HG02943 (cell line): ENCODE results near the gene DIS3L.
"Not testable (repeated sequence)": the region's sequence is repeated elsewhere in the genome, so short reads cannot be mapped to it uniquely, and the experiment has no call there.

ENCODE experiments used
- ATAC-seq: cut with Tn5 transposase; IDR thresholded peaks from one replicate; pipeline ENCODE4 v1.9.1; 2021; ENCODE audit warnings: mild to moderate bottlenecking, low read depth, moderate library complexity; ENCODE audit not compliant: unreplicated experiment

Gene DIS3L

GRCh38 chr15:66276546-66276945 lies 16.8 kb upstream of the DIS3L start:
- no peak for ATAC-seq

DNA sequence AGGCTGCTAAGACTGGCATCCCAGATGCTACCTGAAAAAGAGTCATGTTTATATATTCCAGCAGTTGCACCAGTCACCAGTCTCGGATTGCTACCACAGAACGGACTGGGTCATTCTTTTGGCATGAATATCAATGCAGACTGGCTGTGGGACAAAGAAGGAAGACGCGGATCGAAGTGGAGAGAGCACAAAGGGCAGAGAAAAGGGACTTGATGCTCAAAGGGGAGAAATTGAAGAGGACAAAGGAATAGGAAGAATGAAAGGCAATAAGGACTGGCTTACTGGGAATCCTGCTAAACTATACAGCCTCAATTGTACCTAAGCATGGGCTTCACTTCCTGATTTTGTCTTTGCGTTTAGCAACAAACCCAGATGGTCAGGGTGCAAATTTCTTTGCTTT lies 15.3 kb upstream of the DIS3L start:
- no peak for ATAC-seq

DNA sequence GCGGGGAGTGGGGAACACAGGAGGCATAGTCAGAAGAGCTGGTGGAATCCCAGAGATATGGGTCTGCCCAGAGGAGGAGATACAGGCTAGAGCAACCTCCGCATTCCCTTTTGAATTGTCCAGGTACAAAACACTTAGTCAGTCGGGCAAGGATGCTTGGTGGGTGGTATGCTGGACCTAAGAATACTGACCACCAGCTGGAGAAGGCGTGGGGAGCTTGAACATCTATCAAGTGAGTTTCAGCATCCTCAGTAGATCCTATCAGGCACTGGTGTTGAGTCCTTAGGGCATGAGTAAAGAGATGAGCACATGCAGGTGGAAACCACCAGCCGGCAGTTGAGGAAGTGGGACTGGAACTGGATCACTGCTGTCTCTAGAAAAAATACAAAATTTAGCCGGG lies 14.7 kb upstream of the DIS3L start:
- no peak for ATAC-seq

GRCh38 chr15:66284271-66284670 lies 9.1 kb upstream of the DIS3L start:
- no peak for ATAC-seq

- no peak for ATAC-seq
These were observed 7.7 kb upstream of the DIS3L start for GRCh38 chr15:66285533-66286280.

- no peak for ATAC-seq
These were observed 5.8 kb upstream of the DIS3L start for GRCh38 chr15:66287461-66288057.

- ATAC-seq = no peak
These were observed 5.3 kb upstream of the DIS3L start for GRCh38 chr15:66288093-66288492.

GRCh38 chr15:66288551-66289185 lies 4.7 kb upstream of the DIS3L start:
- no peak for ATAC-seq

GRCh38 chr15:66290007-66290406 lies 3.4 kb upstream of the DIS3L start:
- ATAC-seq = no peak

DNA sequence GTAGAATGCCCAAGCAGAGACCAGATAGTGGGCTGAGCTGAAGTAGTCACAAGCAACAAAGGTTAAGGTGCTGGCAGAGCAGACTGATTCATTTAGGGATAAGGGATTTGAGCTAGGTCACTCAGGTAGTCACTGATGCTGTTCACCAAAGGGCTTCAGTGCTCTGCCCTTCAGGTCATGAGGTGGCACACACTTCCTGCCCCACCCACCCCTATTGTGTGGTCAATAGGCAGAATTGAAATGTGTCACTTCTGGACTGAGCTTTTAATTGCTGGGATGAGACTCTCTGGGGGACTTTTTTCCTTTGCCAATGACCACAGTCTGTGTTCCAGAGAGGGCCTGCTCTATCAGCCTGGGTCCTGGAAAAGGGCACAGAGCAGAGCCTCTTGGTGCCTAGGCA lies 2.9 kb upstream of the DIS3L start:
- no peak for ATAC-seq

GRCh38 chr15:66291816-66292570 lies 1.4 kb upstream of the DIS3L start:
- no peak for ATAC-seq

DNA sequence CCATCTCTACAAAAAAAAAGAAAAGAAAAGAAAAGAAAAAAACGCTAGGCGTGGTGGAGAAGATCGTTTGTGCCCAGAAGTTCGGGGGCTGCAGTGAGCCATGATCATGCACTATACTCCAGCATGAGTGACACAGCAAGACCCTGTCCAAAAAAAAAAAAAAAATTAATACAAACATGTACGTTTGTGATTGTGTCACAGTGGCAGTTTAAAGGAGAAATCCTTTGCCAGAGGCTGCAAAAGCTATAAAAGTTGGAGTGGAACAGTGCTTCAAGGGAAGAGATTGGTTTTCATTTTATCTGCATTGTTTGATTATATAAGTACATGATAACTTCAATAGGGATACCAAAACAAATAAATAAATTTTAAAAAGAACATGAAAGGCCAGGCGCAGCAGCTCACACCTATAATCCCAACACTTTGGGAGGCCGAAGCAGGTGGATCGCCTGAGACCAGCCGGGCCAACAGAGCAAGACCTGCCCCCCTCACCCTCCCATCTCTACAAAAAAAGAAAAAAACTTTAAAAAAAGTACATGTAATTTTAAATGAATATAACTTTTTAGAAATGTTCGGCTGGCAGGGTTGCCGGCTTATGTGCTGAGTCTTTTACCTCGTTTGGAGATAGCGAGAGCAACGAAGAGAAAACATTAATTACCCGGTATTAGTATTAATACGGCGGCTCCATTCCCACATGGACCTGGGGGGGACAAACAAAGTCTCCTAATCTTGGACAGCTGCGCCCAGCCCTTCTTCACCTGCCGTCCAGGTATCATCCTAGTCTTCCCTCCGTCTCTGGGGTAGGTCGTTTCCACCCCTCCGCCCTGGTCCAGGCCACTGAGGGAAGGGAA lies 573 bp upstream of the DIS3L start:
- ATAC-seq = no peak

DNA sequence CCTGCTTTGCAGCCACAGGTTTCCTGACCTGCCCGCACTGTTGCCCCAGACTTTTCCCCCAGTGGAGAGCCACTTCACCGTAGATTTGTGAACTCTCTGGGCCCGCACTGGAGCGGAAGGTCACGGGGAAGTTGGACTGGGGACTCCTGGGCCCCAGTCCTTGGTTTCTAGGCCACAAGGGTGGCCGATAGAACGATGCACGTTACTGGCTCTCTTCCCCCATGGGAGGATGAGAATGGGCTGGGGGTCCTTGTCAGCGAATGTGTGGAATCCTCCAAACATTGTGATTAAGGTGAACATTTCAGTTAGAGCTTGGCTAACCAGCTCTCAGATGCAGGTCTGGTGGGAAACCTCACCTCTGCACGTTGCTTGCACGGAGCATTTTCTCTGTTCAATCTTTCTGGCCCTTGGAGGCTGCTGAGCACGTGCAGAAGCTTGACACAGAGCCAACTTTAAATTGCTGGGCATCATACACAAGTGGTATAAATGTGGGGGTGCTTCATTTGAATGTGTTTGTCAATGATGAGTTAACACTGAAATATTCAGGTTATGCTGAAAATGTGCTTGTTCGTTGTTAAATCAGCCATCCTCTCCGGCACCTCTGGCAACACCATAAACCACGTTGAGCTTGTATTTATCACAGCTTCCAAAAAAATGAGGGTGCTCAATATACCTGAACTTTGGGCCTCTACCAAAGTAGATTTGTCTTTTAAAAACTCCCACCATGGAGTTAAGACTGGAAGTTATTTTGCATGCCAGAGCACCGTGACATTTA lies 976 bp downstream of the DIS3L start:
- peak; percentile 39 for ATAC-seq

- ATAC-seq = no peak
These were observed 1.5 kb downstream of the DIS3L start for GRCh38 chr15:66294932-66295235.

DNA sequence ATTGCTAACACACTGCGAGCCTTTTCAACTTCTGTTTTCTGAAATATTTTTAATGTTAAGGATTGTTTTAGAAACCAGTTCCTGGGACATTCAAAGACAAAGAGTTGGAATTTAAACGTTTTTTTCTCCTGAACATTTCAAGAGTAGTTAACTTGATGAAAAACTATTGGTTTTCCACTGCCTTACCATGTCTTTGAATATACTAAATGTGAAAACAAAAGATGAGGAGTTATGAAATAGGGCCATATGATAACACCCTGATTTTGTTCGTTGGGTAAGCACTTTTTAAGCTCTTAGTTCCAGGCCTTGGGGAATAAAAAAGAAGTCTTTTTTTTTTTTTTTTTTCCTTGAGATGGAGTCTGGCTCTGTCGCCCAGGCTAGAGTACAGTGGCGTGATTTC lies 2.8 kb downstream of the DIS3L start:
- ATAC-seq = no peak

GRCh38 chr15:66298803-66299251 lies 5.5 kb downstream of the DIS3L start:
- ATAC-seq = no peak

- ATAC-seq = no peak
These were observed 9.3 kb downstream of the DIS3L start for GRCh38 chr15:66302489-66303278.

DNA sequence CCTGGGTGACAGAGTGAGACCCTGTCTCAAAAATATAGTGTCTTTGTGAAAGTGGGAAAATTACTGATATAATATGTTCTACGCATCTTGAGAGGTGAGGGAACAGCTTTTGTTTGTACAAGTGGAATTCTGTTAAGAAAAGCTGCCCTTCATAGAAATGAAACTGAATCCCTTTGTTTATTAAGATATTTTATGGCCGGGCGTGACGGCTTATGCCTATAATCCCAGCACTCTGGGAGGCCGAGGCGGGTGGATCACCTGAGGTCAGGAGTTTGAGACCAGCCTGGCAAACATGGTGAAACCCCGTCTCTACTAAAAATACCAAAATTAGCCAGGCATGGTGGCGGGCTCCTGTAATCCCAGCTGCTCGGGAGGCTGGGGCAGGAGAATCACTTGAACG lies 11.1 kb downstream of the DIS3L start:
- ATAC-seq = not testable (repeated sequence)

GRCh38 chr15:66306381-66306780 lies 13.0 kb downstream of the DIS3L start:
- no peak for ATAC-seq
